ENCODE measurements around the gene TIAM2. TPM values are rescaled to one million over a fixed set of nuclear protein-coding genes. Genes with fewer than 3 reads are reported as not detected.

Gene TIAM2
- total RNA-seq, 1 donor from 2014 or later, result 2.4 TPM

DNA sequence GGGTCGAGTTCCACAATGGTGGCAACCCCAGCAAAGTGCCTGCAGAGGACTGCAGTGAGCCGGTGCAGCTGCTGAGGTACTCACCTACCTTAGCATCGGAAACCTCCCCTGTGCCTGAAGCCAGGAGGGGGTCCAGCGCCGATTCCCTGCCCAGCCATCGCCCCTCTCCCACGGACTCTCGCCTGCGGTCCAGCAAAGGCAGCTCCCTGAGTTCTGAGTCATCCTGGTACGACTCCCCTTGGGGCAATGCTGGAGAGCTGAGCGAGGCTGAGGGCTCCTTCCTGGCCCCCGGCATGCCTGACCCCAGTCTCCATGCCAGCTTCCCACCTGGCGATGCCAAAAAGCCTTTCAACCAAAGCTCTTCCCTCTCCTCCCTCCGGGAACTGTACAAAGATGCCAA lies 134.6 kb downstream of the TIAM2 start:
- TF ChIP-seq CTCF (IDR thresholded peaks at IDR 0.05; ENCODE audit: insufficient read depth, low read length, severe bottlenecking), result no peak
- no peaks in the 10 kb centered on the region for H3K27me3 ChIP-seq (ENCODE audit: control insufficient read depth, insufficient read depth, low read length)
- H3K4me3 ChIP-seq (ENCODE audit: low read depth, low read length), result no peak overlapping the region
- no peak for FAIRE-seq
- no peak for DNase-seq (ENCODE audit: low read depth)
- no peaks in the 10 kb centered on the region for H3K36me3 ChIP-seq (ENCODE audit: control insufficient read depth, insufficient read depth, low read length)

- no peak overlapping the region for H3K4me3 ChIP-seq (ENCODE audit: low read depth, low read length)
- TF ChIP-seq CTCF (IDR thresholded peaks at IDR 0.05; ENCODE audit: insufficient read depth, low read length, severe bottlenecking), result no peak
- H3K27me3 ChIP-seq (ENCODE audit: control insufficient read depth, insufficient read depth, low read length), result no peaks in the 10 kb centered on the region
- H3K36me3 ChIP-seq (ENCODE audit: control insufficient read depth, insufficient read depth, low read length), result no peaks in the 10 kb centered on the region
- no peak for FAIRE-seq
- no peak for DNase-seq (ENCODE audit: low read depth)
These were observed 135.2 kb downstream of the TIAM2 start for GRCh38 chr6:155130161-155130853.

GRCh38 chr6:155132617-155133016 lies 137.5 kb downstream of the TIAM2 start:
- FAIRE-seq (peak; percentile 40), DNase-seq (ENCODE audit: low read depth) (no peak)
- Histone ChIP-seq H3K27me3 (ENCODE audit: control insufficient read depth, insufficient read depth, low read length) (no peaks in the 10 kb centered on the region), H3K4me3 (ENCODE audit: low read depth, low read length) (no peak overlapping the region), H3K36me3 (ENCODE audit: control insufficient read depth, insufficient read depth, low read length) (no peaks in the 10 kb centered on the region)
- no peak for TF ChIP-seq CTCF (IDR thresholded peaks at IDR 0.05; ENCODE audit: insufficient read depth, low read length, severe bottlenecking)

GRCh38 chr6:155141002-155141401 lies 145.9 kb downstream of the TIAM2 start:
- DNase-seq (ENCODE audit: low read depth), result no peak
- no peak for FAIRE-seq
- no peaks in the 10 kb centered on the region for H3K36me3 ChIP-seq (ENCODE audit: control insufficient read depth, insufficient read depth, low read length)
- TF ChIP-seq CTCF (IDR thresholded peaks at IDR 0.05; ENCODE audit: insufficient read depth, low read length, severe bottlenecking), result no peak
- H3K27me3 ChIP-seq (ENCODE audit: control insufficient read depth, insufficient read depth, low read length), result no peaks in the 10 kb centered on the region
- H3K4me3 ChIP-seq (ENCODE audit: low read depth, low read length), result no peak overlapping the region

GRCh38 chr6:155141512-155141911 lies 146.4 kb downstream of the TIAM2 start:
- DNase-seq (ENCODE audit: low read depth), result no peak
- FAIRE-seq, result no peak
- Histone ChIP-seq H3K4me3 (ENCODE audit: low read depth, low read length) (no peak overlapping the region), H3K36me3 (ENCODE audit: control insufficient read depth, insufficient read depth, low read length) (no peaks in the 10 kb centered on the region), H3K27me3 (ENCODE audit: control insufficient read depth, insufficient read depth, low read length) (no peaks in the 10 kb centered on the region)
- no peak for TF ChIP-seq CTCF (IDR thresholded peaks at IDR 0.05; ENCODE audit: insufficient read depth, low read length, severe bottlenecking)
